SK-N-SH (cell line): ENCODE measurements around the gene STAT1. TPM values are rescaled to one million over a fixed set of nuclear protein-coding genes. Genes with fewer than 3 reads are reported as not detected.

ENCODE experiments used
- CTCF ChIA-PET: fragments of 300-600, 350-600 bp; formaldehyde crosslinking; extraction: SDS; loops from one replicate; lab custom pipeline; 2021; lab: Yijun Ruan, JAX
- POLR2A ChIA-PET: fragments of 350-600 bp; sonication (Branson Sonifier 250); formaldehyde crosslinking; extraction: SDS; loops from one replicate; lab custom pipeline; 2020; ENCODE audit warnings: antibody characterized with exemption, inconsistent platforms; lab: Yijun Ruan, JAX
- DNase-seq: peaks from one replicate; pipeline ENCODE4 v3.0.0; 2012
- H2AFZ ChIP-seq: fragments of 200-600 bp; sonication (generic); 2 replicates; pipeline ENCODE4 v1.8.1; 2016; ENCODE audit warnings: antibody characterized with exemption, mild to moderate bottlenecking, low read depth
- H3F3A ChIP-seq: fragments of 200-600 bp; sonication (generic); replicated peaks from 2 replicates; pipeline ENCODE3; 2016; ENCODE audit warnings: antibody characterized with exemption, mild to moderate bottlenecking; ENCODE audit not compliant: insufficient read depth
- H3K27ac ChIP-seq, 2 experiments: fragments of 200-500 bp in 1 of 2; fragments of 200-600 bp in 1 of 2; sonication (Bioruptor generic) in 1 of 2; sonication (generic), shearing (Covaris generic) in 1 of 2; 2 replicates each; pipeline versions ENCODE4 v1.5.1 to v1.6.1; 2014 to 2016; ENCODE audit warnings: low read depth in 2 of 2, inconsistent platforms in 1 of 2, low read length in 1 of 2, mild to moderate bottlenecking in 1 of 2, mixed read lengths in 1 of 2
- H3K27me3 ChIP-seq: fragments of 200-600 bp; sonication (generic), shearing (Covaris generic); 2 replicates; pipeline ENCODE4 v1.6.1; 2016; ENCODE audit warnings: mixed run types; ENCODE audit not compliant: insufficient read depth
- H3K36me3 ChIP-seq, 2 experiments: fragments of 200-500 bp in 1 of 2; fragments of 200-600 bp in 1 of 2; sonication (Bioruptor generic) in 1 of 2; sonication (generic) in 1 of 2; replicated peaks in 1 of 2; 2 replicates each; pipeline versions ENCODE3 to v1.5.1; 2014 to 2016; ENCODE audit warnings: low read length in 1 of 2, mild to moderate bottlenecking in 1 of 2; ENCODE audit not compliant: insufficient read depth in 2 of 2, control insufficient read depth in 1 of 2
- H3K4me1 ChIP-seq, 2 experiments: fragments of 200-500 bp in 1 of 2; fragments of 200-600 bp in 1 of 2; sonication (Bioruptor generic) in 1 of 2; sonication (generic), shearing (Covaris generic) in 1 of 2; 2 replicates each; pipeline versions ENCODE4 v1.5.1 to v1.6.1; 2014 to 2016; ENCODE audit warnings: low read depth in 1 of 2, low read length in 1 of 2, mixed run types in 1 of 2; ENCODE audit not compliant: insufficient read depth in 2 of 2, control insufficient read depth in 1 of 2
- H3K4me2 ChIP-seq: fragments of 200-600 bp; sonication (generic), shearing (Covaris generic); 2 replicates; pipeline ENCODE4 v1.6.1; 2017; ENCODE audit warnings: mixed run types
- H3K4me3 ChIP-seq, 2 experiments: fragments of 200-500 bp in 1 of 2; fragments of 200-600 bp in 1 of 2; sonication (Bioruptor generic) in 1 of 2; sonication (generic), shearing (Covaris generic) in 1 of 2; 2 replicates each; pipeline versions ENCODE4 v1.5.1 to v1.8.1; 2014 to 2016; ENCODE audit warnings: low read depth in 2 of 2, inconsistent platforms in 1 of 2, low read length in 1 of 2, mild to moderate bottlenecking in 1 of 2, mixed read lengths in 1 of 2, moderate library complexity in 1 of 2
- H3K79me2 ChIP-seq: fragments of 200-600 bp; sonication (generic); 2 replicates; pipeline ENCODE4 v1.8.1; 2017; ENCODE audit warnings: mild to moderate bottlenecking; ENCODE audit not compliant: insufficient read depth
- H3K9ac ChIP-seq: fragments of 200-600 bp; sonication (generic); 2 replicates; pipeline ENCODE4 v1.6.1; 2017; ENCODE audit warnings: mixed run types
- H3K9me2 ChIP-seq: fragments of 200-600 bp; sonication (generic); 2 replicates; pipeline ENCODE4 v1.6.1; 2017; ENCODE audit warnings: mixed run types
- H3K9me3 ChIP-seq: fragments of 200-600 bp; sonication (generic); 2 replicates; pipeline ENCODE4 v1.6.1; 2017; ENCODE audit warnings: mixed run types, mild to moderate bottlenecking, moderate library complexity
- H4K20me1 ChIP-seq: fragments of 200-600 bp; sonication (generic); 2 replicates; pipeline ENCODE4 v1.6.1; 2017; ENCODE audit warnings: mild to moderate bottlenecking, mixed run types; ENCODE audit not compliant: insufficient read depth
- FOXJ3 ChIP-seq: sonication (generic); formaldehyde crosslinking; IDR thresholded peaks from 2 replicates; pipeline ENCODE4 v1.5.1; 2020; ENCODE audit warnings: mild to moderate bottlenecking, missing genetic modification reagents
- GABPA ChIP-seq: IDR thresholded peaks from 2 replicates; pipeline ENCODE4 v1.4.0; 2012; ENCODE audit warnings: low read depth, mild to moderate bottlenecking
- GATA2 ChIP-seq: sonication (generic); formaldehyde crosslinking; IDR thresholded peaks from 2 replicates; pipeline ENCODE4 v1.5.0; 2020; ENCODE audit warnings: mild to moderate bottlenecking, missing genetic modification reagents
- JUND ChIP-seq: IDR thresholded peaks from 2 replicates; pipeline ENCODE4 v1.4.0; 2012
- MEF2A ChIP-seq: IDR thresholded peaks from 2 replicates; pipeline ENCODE4 v1.4.0; 2012; ENCODE audit warnings: low read depth, borderline replicate concordance
- NFIC ChIP-seq: IDR thresholded peaks from 2 replicates; pipeline ENCODE4 v1.4.0; 2012; ENCODE audit warnings: borderline replicate concordance
- POLR2AphosphoS5 ChIP-seq: IDR thresholded peaks from 2 replicates; pipeline ENCODE4 v1.6.1; 2012; ENCODE audit warnings: low read depth, low read length
- RFX5 ChIP-seq: IDR thresholded peaks from 2 replicates; pipeline ENCODE4 v1.6.1; 2012; ENCODE audit warnings: mild to moderate bottlenecking, improper control_type of control experiment, low read length
- RXRA ChIP-seq: IDR thresholded peaks from 2 replicates; pipeline ENCODE4 v1.4.0; 2012; ENCODE audit warnings: low read depth, mild to moderate bottlenecking, borderline replicate concordance
- SIN3A ChIP-seq: IDR thresholded peaks from 2 replicates; pipeline ENCODE4 v1.6.1; 2012; ENCODE audit warnings: low read depth, mild to moderate bottlenecking, low read length, moderate library complexity, borderline replicate concordance
- TAF1 ChIP-seq: IDR thresholded peaks from 2 replicates; pipeline ENCODE4 v1.6.1; 2012; ENCODE audit warnings: low read depth, mild to moderate bottlenecking, low read length, moderate library complexity, borderline replicate concordance
- USF2 ChIP-seq: fragments of 150-350 bp; IDR thresholded peaks from 2 replicates; pipeline ENCODE4 v1.6.1; 2017; ENCODE audit warnings: antibody characterized with exemption, low read length, low read depth, borderline replicate concordance
- ZBTB33 ChIP-seq: IDR thresholded peaks from 2 replicates; pipeline ENCODE4 v1.4.0; 2012; ENCODE audit warnings: low read depth, borderline replicate concordance
- WGBS: methylation state at CpG from one replicate; pipeline ENCODE4 v1.1.6; 2017; ENCODE audit warnings: low lambda C conversion rate; 5-methylcytosine and 5-hydroxymethylcytosine counted together
- polyA plus RNA-seq, 3 experiments: library from polyadenylated mRNA; depleted of rRNA; stranded (reverse); fragments of >200 nt; gene quantifications; 2 replicates each; pipeline ENCODE4 v1.2.3, GENCODE V29; 2012
- TF ChIP-seq, protein P1 (sequence below): IDR thresholded peaks from 2 replicates; pipeline ENCODE4; 2012

Gene STAT1
- polyA plus RNA-seq, 1 of the 3 experiments (the other 2 are of a cell fraction), result 22.1 TPM

- 24% methylated on average over 2 of the region's 2 CpGs for WGBS
- no peaks in the 10 kb centered on the region for H3K27me3 ChIP-seq
- H2AFZ ChIP-seq, result no peak overlapping the region
These were observed 12.4 kb upstream of the STAT1 start for GRCh38 chr2:191026377-191026776.

DNA sequence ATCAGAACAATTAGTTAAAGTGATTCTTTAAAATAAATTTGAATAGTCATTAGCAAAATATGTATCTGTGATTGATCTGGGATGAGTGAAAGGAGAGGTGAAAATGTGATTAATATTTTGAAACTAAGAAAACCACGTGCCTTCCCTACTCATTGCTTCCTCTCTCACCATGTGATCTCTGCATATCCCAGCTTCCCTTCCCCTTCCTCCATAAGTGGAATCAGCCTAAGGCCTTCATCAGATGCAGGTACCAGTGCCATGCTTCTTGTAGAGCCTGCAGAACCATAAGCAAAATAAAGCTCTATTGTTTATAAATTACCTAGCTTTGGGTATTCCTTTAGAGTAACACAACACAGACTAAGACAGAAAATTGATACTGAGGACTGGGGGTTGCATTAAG is 11.2 kb upstream of the STAT1 start:
- Histone ChIP-seq H3K9ac (no peak overlapping the region), H3K27me3 (no peaks in the 10 kb centered on the region), H3K4me1 (peaks cover 0 to 8% of the 10 kb centered on the region in 2 experiments; a peak in 1 of 4 replicates), H3K36me3 (no peaks in the 10 kb centered on the region), H3K4me3 (no peak overlapping the region), H2AFZ (no peak overlapping the region), H3K27ac (no peak overlapping the region), H3F3A (no peaks in the 10 kb centered on the region), H4K20me1 (no peaks in the 10 kb centered on the region), H3K79me2 (no peaks in the 10 kb centered on the region), H3K9me2 (no peaks in the 10 kb centered on the region), H3K9me3 (no peaks in the 10 kb centered on the region), H3K4me2 (no peak overlapping the region)
- TF ChIP-seq POLR2AphosphoS5 (no peak), RXRA (no peak), SIN3A (no peak), ZBTB33 (no peak)
- CTCF ChIA-PET, result interaction anchor here (0.7 to 2.1 kb wide), 3 partner anchors 10 to 244 kb away, joined by 3 to 6 read pairs (median 5); no protein-coding TSS in a partner anchor
- 90% methylated on average over 1 of the region's 1 CpG for WGBS
- no peak for DNase-seq
- POLR2A ChIA-PET, result no interaction called here

More at GRCh38 chr2:191026377-191026776, 12.4 kb upstream of the STAT1 start:
- TF ChIP-seq FOXJ3 (CRISPR knock-in tag) (no peak), TAF1 (no peak), GATA2 (no peak), RFX5 (no peak), MEF2A (no peak), NFIC (no peak), GABPA (no peak), POLR2AphosphoS5 (no peak), JUND (no peak), USF2 (no peak), ZBTB33 (no peak)
- TF ChIP-seq, protein P1, sequence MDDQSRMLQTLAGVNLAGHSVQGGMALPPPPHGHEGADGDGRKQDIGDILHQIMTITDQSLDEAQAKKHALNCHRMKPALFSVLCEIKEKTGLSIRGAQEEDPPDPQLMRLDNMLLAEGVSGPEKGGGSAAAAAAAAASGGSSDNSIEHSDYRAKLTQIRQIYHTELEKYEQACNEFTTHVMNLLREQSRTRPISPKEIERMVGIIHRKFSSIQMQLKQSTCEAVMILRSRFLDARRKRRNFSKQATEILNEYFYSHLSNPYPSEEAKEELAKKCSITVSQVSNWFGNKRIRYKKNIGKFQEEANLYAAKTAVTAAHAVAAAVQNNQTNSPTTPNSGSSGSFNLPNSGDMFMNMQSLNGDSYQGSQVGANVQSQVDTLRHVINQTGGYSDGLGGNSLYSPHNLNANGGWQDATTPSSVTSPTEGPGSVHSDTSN, result no peak
- TF ChIP-seq, all 33 proteins: peak for 0
- H3K9me2 ChIP-seq, result no peaks in the 10 kb centered on the region
- no peaks in the 10 kb centered on the region for H3K36me3 ChIP-seq
- no peaks in the 10 kb centered on the region for H3F3A ChIP-seq
- ChIA-PET CTCF (interaction anchor here (1.9 kb wide), 1 partner anchor 245 kb away, joined by 5 read pairs; no protein-coding TSS in a partner anchor), POLR2A (no interaction called here)
- no peak overlapping the region for H3K27ac ChIP-seq
- no peaks in the 10 kb centered on the region for H4K20me1 ChIP-seq
- no peaks in the 10 kb centered on the region for H3K9me3 ChIP-seq
- no peak overlapping the region for H3K4me3 ChIP-seq
- H3K79me2 ChIP-seq, result no peaks in the 10 kb centered on the region
- no peak overlapping the region for H3K9ac ChIP-seq
- no peak for DNase-seq
- no peak overlapping the region for H3K4me2 ChIP-seq
- peaks cover 0 to under 1% of the 10 kb centered on the region in 2 experiments; a peak in 1 of 4 replicates for H3K4me1 ChIP-seq
